ENCODE data around the gene FAM240A. TPM values are rescaled to one million over a fixed set of nuclear protein-coding genes. Genes with fewer than 3 reads are reported as not detected.

FAM240A gene
- total RNA-seq, 4 donors from 2014 or later, result 0.18 TPM; not detected in 3

DNA sequence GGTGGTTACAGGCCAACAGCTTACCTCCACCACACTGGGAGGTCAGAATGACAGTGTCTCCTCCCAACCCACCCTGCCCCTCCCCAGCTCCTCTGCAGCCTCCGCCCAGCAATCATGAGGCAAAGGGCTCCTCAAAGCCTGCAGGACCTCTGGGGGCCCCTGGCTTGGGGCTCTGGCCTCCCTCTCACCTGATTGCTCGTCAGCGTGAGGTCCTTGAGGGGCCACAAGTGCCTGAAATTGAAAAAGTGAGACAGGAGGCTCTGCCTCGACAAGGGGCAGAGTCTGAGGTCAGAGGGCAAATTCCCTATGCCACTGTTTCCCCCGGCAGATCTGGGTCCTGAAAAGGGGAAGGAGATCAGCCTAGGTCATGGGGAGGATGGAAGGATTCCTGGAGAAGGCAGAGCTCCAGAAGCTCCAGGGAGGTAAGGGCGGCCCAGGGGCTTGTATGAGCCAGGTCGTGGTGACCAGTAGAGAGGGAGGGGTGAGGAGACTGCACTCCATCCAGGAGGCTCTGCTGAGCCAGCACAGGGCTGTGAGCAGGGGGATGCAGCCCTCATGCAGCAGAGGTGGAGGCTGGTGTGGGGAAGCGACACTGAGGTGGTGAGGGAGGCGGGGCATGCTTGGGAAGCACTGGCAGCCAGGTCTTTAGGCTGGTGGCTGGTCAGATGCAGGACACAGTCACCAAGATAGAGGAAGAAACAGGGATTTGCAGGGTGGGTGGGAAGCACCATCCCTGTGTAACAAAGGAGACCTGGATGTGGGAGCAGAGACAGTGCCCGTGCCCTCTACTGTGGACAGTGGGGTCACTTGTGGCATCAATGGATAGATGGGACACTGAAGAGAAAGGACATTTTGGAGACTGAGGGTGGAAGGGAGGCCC lies 61.1 kb downstream of the FAM240A start:
- TF ChIP-seq CTCF (IDR thresholded peaks at IDR 0.05 in 4 of 5, conservative IDR thresholded peaks at IDR 0.05 in 1 of 5) (no peak), POLR2A (IDR thresholded peaks at IDR 0.05) (no peak)
- no peak overlapping the region for H3K27ac ChIP-seq
- in situ Hi-C loops (cut with MboI; ENCODE audit: low sequenced_read_pairs in 4 of 4) (no loop called here), intact Hi-C loops (cut with DNase I; ENCODE audit: low total_unique reads) (no loop called here)
- H3K9me3 ChIP-seq, result no peaks in the 10 kb centered on the region
- peaks cover 0 to 34% of the 10 kb centered on the region in 2 donors for H3K36me3 ChIP-seq
- ATAC-seq (no peak), DNase-seq (peak in 1 of 2 donors; percentile 1)
- H3K27me3 ChIP-seq, result no peaks in the 10 kb centered on the region
- no peak overlapping the region for H3K4me3 ChIP-seq
- H3K4me1 ChIP-seq, result no peaks in the 10 kb centered on the region

DNA sequence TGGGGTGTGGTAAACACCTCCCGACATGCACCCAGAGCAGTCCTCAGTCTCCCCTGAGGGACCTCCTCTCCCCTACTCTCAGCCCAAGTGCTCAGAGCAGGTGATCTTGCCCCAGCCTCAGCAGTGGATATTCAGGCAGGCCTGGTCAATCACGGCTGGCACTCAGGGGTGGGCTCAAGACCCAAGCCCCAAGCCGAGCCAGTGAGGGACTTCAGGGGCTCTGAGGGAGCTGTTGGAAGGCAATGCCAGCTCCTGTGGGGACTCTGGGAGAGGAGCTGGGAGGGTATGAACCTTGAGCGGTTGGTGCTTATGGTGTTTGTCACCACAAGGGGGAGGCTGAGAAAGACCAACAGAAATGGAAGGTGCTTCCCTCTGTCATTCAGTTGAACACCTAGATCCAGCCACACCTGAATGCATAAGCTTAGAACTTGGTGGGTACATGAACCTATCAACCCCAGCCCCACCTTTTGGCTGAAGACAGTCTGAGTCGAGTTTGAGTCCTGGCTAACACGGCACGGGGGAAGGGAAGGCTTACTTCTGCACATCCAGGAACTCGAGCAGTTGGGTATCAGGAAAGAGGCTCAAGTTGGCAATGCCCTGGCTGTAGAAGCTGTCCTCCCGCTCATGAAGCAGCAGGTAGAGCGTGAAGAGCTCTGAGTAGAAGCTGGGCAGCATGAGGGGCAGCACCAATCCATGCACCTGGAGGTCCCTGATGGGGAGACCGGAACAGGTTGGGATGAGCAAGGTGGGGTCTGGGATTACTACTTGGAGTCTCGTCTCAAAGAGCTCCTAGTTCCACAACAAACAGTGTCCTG lies 61.9 kb downstream of the FAM240A start:
- peaks cover 0 to 34% of the 10 kb centered on the region in 2 donors for H3K36me3 ChIP-seq
- DNase-seq (peak in 1 of 2 donors; percentile 6), ATAC-seq (no peak)
- no peaks in the 10 kb centered on the region for H3K9me3 ChIP-seq
- H3K27ac ChIP-seq, result no peak overlapping the region
- H3K4me3 ChIP-seq, result no peak overlapping the region
- in situ Hi-C loops (cut with MboI; ENCODE audit: low sequenced_read_pairs in 4 of 4) (no loop called here), intact Hi-C loops (cut with DNase I; ENCODE audit: low total_unique reads) (no loop called here)
- TF ChIP-seq CTCF (IDR thresholded peaks at IDR 0.05 in 4 of 5, conservative IDR thresholded peaks at IDR 0.05 in 1 of 5), result no peak
- TF ChIP-seq POLR2A (IDR thresholded peaks at IDR 0.05), result no peak
- no peaks in the 10 kb centered on the region for H3K4me1 ChIP-seq
- no peaks in the 10 kb centered on the region for H3K27me3 ChIP-seq

- H3K36me3 ChIP-seq, result peaks cover 0 to 41% of the 10 kb centered on the region in 2 donors
- H3K9me3 ChIP-seq, result no peaks in the 10 kb centered on the region
- intact Hi-C loops (cut with DNase I; ENCODE audit: low total_unique reads), result no loop called here
- H3K4me3 ChIP-seq, result no peak overlapping the region
- in situ Hi-C loops (cut with MboI; ENCODE audit: low sequenced_read_pairs in 4 of 4), result loop anchor here in 1 of 4 donors (25.0 kb wide), 1 partner anchor 337 kb away; no protein-coding TSS in a partner anchor
- DNase-seq (no peak), ATAC-seq (no peak)
- H3K27ac ChIP-seq, result no peak overlapping the region
- no peak for TF ChIP-seq CTCF (IDR thresholded peaks at IDR 0.05 in 4 of 5, conservative IDR thresholded peaks at IDR 0.05 in 1 of 5)
- TF ChIP-seq POLR2A (IDR thresholded peaks at IDR 0.05), result no peak
- no peaks in the 10 kb centered on the region for H3K27me3 ChIP-seq
- H3K4me1 ChIP-seq, result no peaks in the 10 kb centered on the region
These were observed 63.1 kb downstream of the FAM240A start for GRCh38 chr3:46675426-46675825.

Other genes starting within 250 kb of the FAM240A start
- under 1 TPM in 3 of 4 donors, not detected in 1; 0.07 to 0.20 (median 0.10) TPM for gene CCR5, start 241.6 kb upstream of the FAM240A start, total RNA-seq
- gene CCRL2, start 205.3 kb upstream of the FAM240A start, total RNA-seq, result 1 to 10 TPM in 2 of 4 donors, under 1 TPM in 2; 0.29 to 2.5 (median 1.7) TPM
- 1 to 10 TPM in 2 of 4 donors, under 1 TPM in 2; 0.62 to 5.1 (median 1.1) TPM for gene LTF, start 147.6 kb upstream of the FAM240A start, total RNA-seq
- gene RTP3, start 114.5 kb upstream of the FAM240A start, total RNA-seq, result not detected
- gene LRRC2, start 46.2 kb upstream of the FAM240A start, total RNA-seq, result 100 to 1,000 TPM in 1 of 4 donors, 10 to 100 TPM in 3; 72.7 to 103 (median 92.1) TPM
- 10 to 100 TPM in 1 of 4 donors, 1 to 10 TPM in 3; 3.8 to 13.2 (median 6.2) TPM for gene ALS2CL, start 81.2 kb downstream of the FAM240A start, total RNA-seq
- under 1 TPM in 3 of 4 donors, not detected in 1; 0.20 to 0.26 (median 0.22) TPM for gene TMIE, start 88.9 kb downstream of the FAM240A start, total RNA-seq
- not detected for gene PRSS50, start 105.3 kb downstream of the FAM240A start, total RNA-seq

Data from gastrocnemius medialis (tissue), 4 donors.